B cell (primary cell): ENCODE data around the gene OSBP2. TPM values are rescaled to one million over a fixed set of nuclear protein-coding genes. Genes with fewer than 3 reads are reported as not detected.

Experiments used
- ATAC-seq: fragments of 200-7000 bp; cut with Tn5 transposase; one replicate; pipeline ENCODE4 v1.10.0; 2021; ENCODE audit warnings: low read depth, mild to moderate bottlenecking, moderate number of reproducible peaks, moderate library complexity
- CTCF ChIA-PET: fragments of 350-600 bp; sonication (Branson Sonifier 250); formaldehyde crosslinking; loops from one replicate; lab custom pipeline; 2021; ENCODE audit warnings: antibody characterized with exemption, inconsistent platforms; lab: Charles Lee
- POLR2A ChIA-PET: fragments of 350-600 bp; sonication (Branson Sonifier 250); formaldehyde crosslinking; loops from one replicate; lab custom pipeline; 2021; ENCODE audit warnings: antibody characterized with exemption; lab: Charles Lee
- DNase-seq: peaks from one replicate; pipeline ENCODE4 v3.0.0; 2013
- H2AFZ ChIP-seq: 2 replicates; pipeline ENCODE4 v1.6.1; 2012; ENCODE audit warnings: mild to moderate bottlenecking, low read depth, low read length; ENCODE audit not compliant: insufficient read depth, poor library complexity, severe bottlenecking
- H3K27ac ChIP-seq, 2 donors: 1 replicate in 1 of 2; 2 replicates in 1 of 2; pipeline ENCODE4 v1.5.1; 2012 to 2013; ENCODE audit warnings: low read length in 2 of 2, mild to moderate bottlenecking in 2 of 2, moderate library complexity in 1 of 2
- H3K27me3 ChIP-seq, 4 experiments: fragments of 200-600 bp in 1 of 4; sonication (generic) in 1 of 4; replicated peaks in 1 of 4; 1 replicate in 2 of 4; 2 replicates in 2 of 4; pipeline versions ENCODE4 v1.6.1 to v1.7.0; 2013 to 2016; ENCODE audit warnings: low read length in 3 of 4, mild to moderate bottlenecking in 2 of 4, mixed read lengths in 1 of 4, moderate library complexity in 1 of 4; ENCODE audit not compliant: insufficient read depth in 4 of 4, control insufficient read depth in 3 of 4; ENCODE audit errors: control extremely low read depth in 1 of 4
- H3K36me3 ChIP-seq, 2 experiments: replicated peaks in 1 of 2; 1 replicate in 1 of 2; 2 replicates in 1 of 2; pipeline versions ENCODE4 v1.6.1 to v1.7.1; 2013; ENCODE audit warnings: low read length in 1 of 2; ENCODE audit not compliant: insufficient read depth in 2 of 2, control insufficient read depth in 1 of 2; ENCODE audit errors: control extremely low read depth in 1 of 2, extremely low read depth in 1 of 2
- H3K4me1 ChIP-seq, 2 donors: fragments of 200-600 bp in 1 of 2; sonication (generic) in 1 of 2; 1 replicate in 1 of 2; 2 replicates in 1 of 2; pipeline versions ENCODE4 v1.5.1 to v1.6.1; 2013 to 2017; ENCODE audit warnings: low read length in 2 of 2; ENCODE audit not compliant: control insufficient read depth in 2 of 2, insufficient read depth in 2 of 2
- H3K4me2 ChIP-seq: replicated peaks from 2 replicates; pipeline ENCODE3; 2012; ENCODE audit warnings: mild to moderate bottlenecking, low read depth, low read length; ENCODE audit not compliant: poor library complexity, severe bottlenecking
- H3K4me3 ChIP-seq, 5 experiments: fragments of 200-600 bp in 1 of 5; sonication (generic) in 1 of 5; 1 replicate in 3 of 5; 2 replicates in 2 of 5; pipeline versions ENCODE4 v1.5.1 to v1.7.0; 2011 to 2016; ENCODE audit warnings: low read length in 4 of 5, mild to moderate bottlenecking in 4 of 5, low read depth in 2 of 5, control low read depth in 1 of 5, moderate library complexity in 1 of 5; ENCODE audit not compliant: insufficient read depth in 1 of 5; ENCODE audit errors: control extremely low read depth in 1 of 5, extremely low read depth in 1 of 5
- H3K79me2 ChIP-seq: fragments of 200-600 bp; sonication (generic); one replicate; pipeline ENCODE4 v1.6.0; 2016; ENCODE audit warnings: low read length; ENCODE audit not compliant: control insufficient read depth, insufficient read depth
- H3K9ac ChIP-seq: fragments of 200-600 bp; sonication (generic); 2 replicates; pipeline ENCODE4 v1.6.1; 2017; ENCODE audit warnings: mild to moderate bottlenecking, low read length, moderate library complexity
- H3K9me3 ChIP-seq, 3 donors: one replicate each; pipeline versions ENCODE4 v1.6.1 to v1.7.1; 2013; ENCODE audit warnings: low read length in 2 of 3; ENCODE audit not compliant: control insufficient read depth in 2 of 3, insufficient read depth in 1 of 3; ENCODE audit errors: control extremely low read depth in 1 of 3
- H4K20me1 ChIP-seq: 2 replicates; pipeline ENCODE4 v1.6.0; 2012; ENCODE audit warnings: mild to moderate bottlenecking, low read length; ENCODE audit not compliant: insufficient read depth, control insufficient read depth, poor library complexity, severe bottlenecking
- H3K27ac Mint-ChIP-seq: one replicate; pipeline ENCODE4 v1.8.0; 2021; ENCODE audit warnings: mixed read lengths
- H3K27me3 Mint-ChIP-seq: one replicate; pipeline ENCODE4 v1.8.0; 2021; ENCODE audit warnings: mixed read lengths
- H3K4me1 Mint-ChIP-seq: one replicate; pipeline ENCODE4 v1.8.0; 2021; ENCODE audit warnings: mixed read lengths
- H3K4me3 Mint-ChIP-seq: one replicate; pipeline ENCODE4 v1.8.0; 2021; ENCODE audit warnings: mixed read lengths
- H3K9me3 Mint-ChIP-seq: one replicate; pipeline ENCODE4 v1.8.0; 2022; ENCODE audit warnings: mixed read lengths; ENCODE audit not compliant: insufficient read depth
- CTCF ChIP-seq: fragments of 200-600 bp; IDR thresholded peaks from one replicate; pipeline ENCODE4 v1.8.0; 2022; ENCODE audit warnings: antibody characterized with exemption, mild to moderate bottlenecking
- EZH2 ChIP-seq: IDR thresholded peaks from 2 replicates; pipeline ENCODE4 v1.6.1; 2012; ENCODE audit warnings: borderline replicate concordance, low read depth, mild to moderate bottlenecking, moderate library complexity, low read length; ENCODE audit not compliant: insufficient read depth, poor library complexity, severe bottlenecking
- WGBS: methylation state at CpG from one replicate; pipeline ENCODE4 v1.1.5; 2013; ENCODE audit warnings: missing lambda C conversion rate; ENCODE audit not compliant: insufficient coverage; 5-methylcytosine and 5-hydroxymethylcytosine counted together
- intact Hi-C: fragments of 100-400 bp; cut with micrococcal nuclease; formaldehyde crosslinking; loops from one replicate; pipeline ENCODE4 v1.10.0; 2022
- polyA plus RNA-seq: library from polyadenylated mRNA; depleted of rRNA; stranded (reverse); fragments of >200 nt; gene quantifications from 2 replicates; pipeline ENCODE4 v1.2.3, GENCODE V29; 2012
- total RNA-seq, 2 donors: library from RNA; stranded (reverse); fragments of 120-200 nt in 1 of 2; gene quantifications; 1 replicate in 1 of 2; 2 replicates in 1 of 2; pipeline versions ENCODE4 v1.2.3 to v1.2.4, GENCODE V29; 2013 to 2022

OSBP2 gene
- total and polyA plus RNA-seq, 2 donors (not counting 1 experiment from before 2014, with no cell fraction given), result 0.10 to 1.0 TPM

- Histone ChIP-seq H3K9me3 (no peaks in the 10 kb centered on the region), H3K9ac (no peak overlapping the region), H3K27ac (no peak overlapping the region), H3K27me3 (no peaks in the 10 kb centered on the region), H3K4me2 (no peak overlapping the region), H3K4me3 (no peak overlapping the region), H3K4me1 (peaks cover 6 to 7% of the 10 kb centered on the region in 2 donors), H3K36me3 (peaks cover 0 to 15% of the 10 kb centered on the region in 2 experiments), H3K79me2 (peaks cover 5% of the 10 kb centered on the region), H4K20me1 (no peaks in the 10 kb centered on the region), H2AFZ (no peak overlapping the region)
- TF ChIP-seq EZH2 (no peak), CTCF (no peak)
- no peak overlapping the region for H3K27ac Mint-ChIP-seq
- peaks cover 14% of the 10 kb centered on the region for H3K4me1 Mint-ChIP-seq
- CTCF ChIA-PET, result interaction anchor here (0.6 to 1.0 kb wide), 2 partner anchors 11 to 222 kb away, joined by 3 read pairs; no protein-coding TSS in a partner anchor
- POLR2A ChIA-PET, result no interaction called here
- no peak for DNase-seq
- ATAC-seq, result no peak
- intact Hi-C loops, result loop anchor here (10.0 kb wide), 1 partner anchor 683 kb away; the partner anchor contains the start of gene PATZ1
- H3K9me3 Mint-ChIP-seq, result no peaks in the 10 kb centered on the region
- no peaks in the 10 kb centered on the region for H3K27me3 Mint-ChIP-seq
- 95% methylated on average over 4 of the region's 4 CpGs for WGBS
- H3K4me3 Mint-ChIP-seq, result no peak overlapping the region
These were observed 32.6 kb upstream of the OSBP2 start for GRCh38 chr22:30662040-30662439.

GRCh38 chr22:30664798-30665197, 29.9 kb upstream of the OSBP2 start:
- ATAC-seq (no peak), DNase-seq (no peak)
- Histone ChIP-seq H3K4me2 (no peak overlapping the region), H3K9me3 (no peaks in the 10 kb centered on the region), H3K9ac (no peak overlapping the region), H3K36me3 (peaks cover 0 to 15% of the 10 kb centered on the region in 2 experiments), H3K4me3 (no peak overlapping the region), H3K4me1 (peaks cover 12 to 17% of the 10 kb centered on the region in 2 donors), H4K20me1 (no peaks in the 10 kb centered on the region), H3K27ac (no peak overlapping the region), H3K27me3 (peaks cover 0 to 6% (median 0%) of the 10 kb centered on the region in 4 experiments), H2AFZ (no peak overlapping the region), H3K79me2 (peaks cover 5% of the 10 kb centered on the region)
- intact Hi-C loops, result loop anchor here (10.0 kb wide), 1 partner anchor 680 kb away; the partner anchor contains the start of gene PATZ1
- Mint-ChIP-seq H3K4me3 (no peak overlapping the region), H3K27me3 (no peaks in the 10 kb centered on the region), H3K9me3 (no peaks in the 10 kb centered on the region), H3K27ac (no peak overlapping the region), H3K4me1 (peaks cover 21% of the 10 kb centered on the region)
- POLR2A ChIA-PET, result no interaction called here
- CTCF ChIA-PET, result interaction anchor here (1.5 to 2.1 kb wide), 2 partner anchors 14 to 30 kb away, joined by 3 to 6 read pairs; no protein-coding TSS in a partner anchor
- TF ChIP-seq EZH2 (no peak), CTCF (no peak)
- WGBS, result 100% methylated on average over 1 of the region's 13 CpGs
